SH-SY5Y (cell line): ENCODE results near the gene GLI2.

Source experiments
- GATA2 ChIP-seq: IDR thresholded peaks from 2 replicates; pipeline ENCODE4 v1.6.1; 2011; ENCODE audit warnings: mild to moderate bottlenecking, low read depth, low read length
- GATA3 ChIP-seq: IDR thresholded peaks from 2 replicates; pipeline ENCODE4 v1.6.1; 2011; ENCODE audit warnings: low read depth, mild to moderate bottlenecking, low read length, moderate library complexity

- TF ChIP-seq GATA2 (no peak), GATA3 (no peak)
Observed at GRCh38 chr2:120708944-120709607, 26.6 kb upstream of the GLI2 start.
